WTC11 (cell line): Measurements from ENCODE around the gene SLC9A3.

Experiments used
- CREB1 ChIP-seq: sonication (generic); formaldehyde crosslinking; IDR thresholded peaks from 2 replicates; pipeline ENCODE4 v1.8.0; 2023; ENCODE audit warnings: mild to moderate bottlenecking, missing genetic modification reagents
- CTCF ChIP-seq: fragments of 200-600 bp; IDR thresholded peaks from 2 replicates; pipeline ENCODE4 v1.8.0; 2022; ENCODE audit warnings: antibody characterized with exemption

DNA sequence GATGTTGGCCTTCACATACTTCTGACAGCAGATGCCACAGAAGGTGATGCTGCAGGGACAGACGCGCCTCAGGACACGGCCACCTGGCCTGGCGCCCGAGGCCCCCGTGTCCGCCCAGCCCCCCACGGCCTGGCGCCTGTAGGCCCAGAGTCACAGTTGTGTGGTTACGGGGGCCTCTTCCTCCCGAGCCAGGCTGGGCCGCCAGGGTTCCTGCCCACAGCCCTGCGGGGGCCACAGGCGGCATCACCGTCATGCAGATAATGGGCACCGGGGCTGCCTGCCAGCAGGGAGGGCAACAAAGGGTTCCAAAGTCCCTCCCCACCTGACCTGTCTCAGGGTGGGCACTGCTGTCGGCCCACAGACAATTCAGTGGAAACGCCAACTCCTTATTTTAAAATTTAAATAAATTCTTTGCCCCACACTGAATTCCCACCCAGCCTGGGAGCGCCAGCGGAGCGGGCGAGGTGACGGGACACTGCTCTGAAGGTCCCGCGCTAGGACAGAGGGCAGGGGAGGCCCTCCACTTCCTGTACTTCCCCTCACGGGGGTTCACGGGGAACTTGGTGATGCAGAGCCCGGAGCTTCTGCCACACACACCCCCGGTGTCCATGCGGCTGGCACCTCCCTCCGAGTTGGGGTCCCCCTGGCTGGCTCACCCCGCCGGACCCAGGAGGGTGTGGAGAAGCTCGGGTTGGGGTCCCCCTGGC is 40.7 kb downstream of the SLC9A3 start:
- TF ChIP-seq CREB1 (CRISPR knock-in tag) (no peak), CTCF (no peak)
